HG02623 (cell line): ENCODE results near the gene ZMYM1.
"Not testable (repeated sequence)": the region's sequence is repeated elsewhere in the genome, so short reads cannot be mapped to it uniquely, and the experiment has no call there.

Source experiments
- ATAC-seq: cut with Tn5 transposase; IDR thresholded peaks from one replicate; pipeline ENCODE4 v1.9.1; 2021; ENCODE audit warnings: moderate library complexity; ENCODE audit not compliant: unreplicated experiment

Gene ZMYM1

DNA sequence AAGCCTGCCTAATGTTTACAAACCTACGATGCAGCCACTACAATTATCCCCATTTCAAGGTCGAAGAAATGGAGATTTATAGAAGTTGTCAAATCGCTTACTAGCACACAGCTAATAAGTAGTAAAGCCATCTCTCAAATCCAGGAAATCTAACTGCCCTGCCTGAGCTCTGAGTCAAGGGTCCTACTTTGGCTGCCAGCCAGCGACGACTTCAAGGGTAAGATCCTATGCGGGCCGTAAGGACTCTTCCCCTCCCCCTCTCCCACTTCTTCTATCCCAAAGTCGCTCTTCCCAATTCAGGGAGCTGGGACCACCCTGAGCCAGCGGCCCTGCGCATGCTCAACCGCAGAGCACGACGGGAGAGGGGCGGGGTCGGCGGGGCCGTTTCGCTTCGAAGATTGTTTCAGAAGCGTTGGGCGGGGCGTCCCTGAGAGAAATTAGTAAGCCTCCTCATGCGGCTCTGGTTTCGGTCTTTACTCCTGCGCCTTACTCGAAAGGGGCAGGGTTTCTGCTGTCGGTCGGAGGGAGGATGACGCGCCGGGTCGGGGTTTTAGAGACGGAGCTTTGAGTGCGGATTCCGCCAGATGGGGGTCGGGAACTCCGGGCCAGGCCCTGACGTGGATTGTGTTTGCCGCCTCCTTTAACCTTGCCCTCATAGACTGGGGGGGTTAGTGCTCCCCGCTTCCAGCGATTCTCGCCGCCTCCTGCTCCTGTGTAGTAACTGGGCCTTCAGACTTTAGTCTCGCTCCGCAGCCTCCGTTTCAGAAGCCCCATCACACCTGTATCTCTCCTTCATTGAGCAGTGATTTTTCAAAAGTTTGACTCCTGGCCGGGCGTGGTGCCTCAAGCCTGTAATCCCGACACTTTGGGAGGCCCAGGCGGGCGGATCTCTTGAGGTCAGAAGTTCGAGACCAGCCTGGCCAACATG, at the start of gene ZMYM1:
TSS of gene ZMYM1 (plus strand) at position 383 of the 928 bp plus-strand sequence. CDS start 14,603 bp downstream, outside the sequence.
- peak; percentile 76 for ATAC-seq

DNA sequence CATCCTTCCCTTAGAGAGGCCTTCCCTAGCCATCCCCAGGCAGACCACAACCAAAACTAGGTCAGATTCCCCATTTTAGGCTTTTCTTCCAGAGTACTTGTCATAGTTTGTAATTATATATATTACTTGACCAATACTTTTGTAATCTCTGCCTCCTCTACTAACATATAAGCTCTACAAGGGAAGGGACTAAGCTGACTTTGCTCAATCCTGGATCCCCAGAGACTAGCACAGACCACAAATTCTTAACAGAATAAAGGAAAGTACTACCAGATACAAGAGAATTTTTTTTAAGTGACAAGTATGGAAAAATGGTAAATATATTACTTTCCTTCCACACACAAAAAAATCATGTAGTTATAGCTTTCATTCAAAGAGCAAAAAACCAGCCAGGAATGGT, 49.4 kb upstream of the ZMYM1 start:
- no peak for ATAC-seq

DNA sequence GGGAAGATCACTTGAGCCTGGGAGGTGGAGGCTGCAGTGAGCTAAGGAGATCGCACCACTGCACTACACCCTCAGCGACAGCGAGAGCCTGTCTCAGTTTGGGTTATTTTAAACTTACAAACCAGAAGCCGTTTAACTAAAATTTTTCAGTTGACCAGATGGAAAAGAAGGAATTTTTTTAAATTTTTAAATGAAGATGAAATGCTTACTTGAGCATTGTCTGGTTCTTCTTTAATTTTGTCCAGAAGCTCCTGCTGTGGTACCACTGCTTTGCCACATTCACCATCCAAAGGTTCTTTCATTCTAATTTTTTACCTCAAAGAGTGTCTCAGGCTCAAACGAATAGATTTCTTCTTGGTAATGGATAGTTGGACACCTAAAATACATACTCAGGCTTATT, 48.8 kb upstream of the ZMYM1 start:
- no peak for ATAC-seq

DNA sequence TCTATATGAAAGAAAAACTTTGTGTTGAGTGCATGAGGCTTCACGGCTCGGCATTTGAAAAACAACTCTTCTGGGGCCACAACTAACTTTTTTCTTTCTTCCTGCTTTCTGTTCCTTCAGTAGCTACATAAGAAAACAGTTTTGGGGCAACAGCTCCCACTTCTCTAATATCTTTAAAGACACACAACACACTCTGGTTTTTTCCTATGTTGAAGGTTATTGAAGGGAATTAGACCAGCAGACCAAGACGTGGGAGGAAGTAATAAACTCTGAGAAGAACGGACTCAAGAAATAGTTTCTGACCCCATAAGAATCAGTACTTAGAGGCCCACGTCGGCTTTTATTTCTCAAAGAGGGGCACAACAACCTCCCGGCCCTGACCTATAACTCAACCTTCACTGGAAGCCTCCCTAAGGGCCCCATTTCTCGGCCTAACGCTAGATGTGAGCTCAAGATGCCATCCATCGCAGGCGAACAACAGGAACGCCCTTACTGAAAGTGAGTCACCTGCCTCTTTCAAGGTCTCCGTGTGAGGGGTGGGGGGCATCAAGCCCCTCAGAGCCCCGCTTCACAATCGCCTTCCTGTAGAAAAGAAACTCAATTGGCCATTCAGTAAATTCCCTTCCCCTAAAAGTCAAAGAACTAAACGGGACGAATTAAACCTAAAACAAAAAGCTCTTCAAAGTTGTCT, 48.3 kb upstream of the ZMYM1 start:
- no peak for ATAC-seq

DNA sequence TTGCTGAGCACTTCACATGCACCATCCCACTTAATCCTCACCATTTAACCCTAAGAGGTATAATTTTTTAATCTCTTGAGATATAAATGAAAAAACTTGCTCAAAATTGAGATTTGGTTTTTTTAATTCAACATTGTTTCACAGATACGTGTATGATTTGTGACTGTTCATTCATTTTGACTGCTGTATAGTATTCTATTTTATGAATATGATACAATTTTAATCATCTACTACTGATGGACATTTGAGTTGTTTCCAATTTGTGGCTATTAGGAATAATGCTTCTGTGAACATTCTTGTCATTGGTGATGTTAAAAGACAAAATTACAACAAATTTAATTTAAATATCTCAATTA, 46.8 kb upstream of the ZMYM1 start:
- ATAC-seq: no peak

DNA sequence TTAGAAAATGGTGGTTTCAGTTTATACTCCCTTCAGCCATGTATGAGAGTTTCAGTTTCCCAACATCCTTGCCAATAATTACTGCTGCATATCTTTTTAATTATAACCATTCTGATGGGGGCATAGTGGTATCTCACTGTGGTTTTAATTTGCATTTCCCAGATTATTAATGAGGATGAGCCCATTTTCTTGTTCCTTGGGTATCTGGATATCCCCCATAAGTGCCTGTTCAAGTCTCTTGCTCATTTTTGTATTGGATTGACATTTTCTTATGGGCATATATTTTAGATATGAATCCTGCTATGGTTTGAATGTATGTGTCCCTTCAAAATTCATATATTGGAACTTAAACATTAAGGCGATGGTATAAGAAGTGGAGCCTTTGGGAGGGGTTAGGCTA, 45.8 kb upstream of the ZMYM1 start:
- ATAC-seq: no peak

DNA sequence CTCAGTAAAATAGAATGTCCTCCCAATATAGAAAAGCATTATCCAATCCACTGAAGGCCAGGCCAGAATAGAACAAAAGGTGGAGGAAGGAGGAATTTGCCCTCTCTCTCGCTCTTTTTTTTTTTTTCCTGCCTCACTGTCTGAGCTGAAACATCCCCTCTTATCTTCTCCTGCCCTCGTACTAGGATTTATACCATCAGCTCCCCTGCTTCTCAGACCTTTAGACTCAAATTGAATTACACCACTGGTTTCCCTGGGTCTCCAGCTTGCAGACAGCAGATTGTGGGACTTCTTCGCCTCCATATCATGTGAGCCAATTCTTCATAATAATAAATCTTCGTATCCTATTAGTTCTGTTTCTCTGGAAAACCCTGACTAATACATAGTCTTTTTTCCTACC, 42.6 kb upstream of the ZMYM1 start:
- no peak for ATAC-seq

DNA sequence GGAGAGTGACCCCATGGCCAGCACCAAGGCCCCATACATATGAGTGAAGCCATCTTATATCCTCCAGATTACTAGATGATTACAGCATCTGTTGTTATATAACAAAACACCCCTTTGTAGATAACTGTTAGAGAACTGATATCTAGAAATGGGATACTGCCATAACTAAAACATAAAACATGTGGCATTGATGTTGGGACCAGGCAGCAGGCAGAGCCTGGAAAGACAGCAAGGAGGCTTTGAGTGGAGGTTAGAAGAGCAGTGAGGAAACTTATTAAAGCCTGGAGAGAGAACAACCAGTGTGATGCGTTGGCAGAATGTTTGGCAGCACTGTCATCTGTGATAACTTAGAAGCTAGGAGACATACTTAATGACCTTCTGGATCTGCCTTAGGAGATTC, 42.0 kb upstream of the ZMYM1 start:
- ATAC-seq: no peak

DNA sequence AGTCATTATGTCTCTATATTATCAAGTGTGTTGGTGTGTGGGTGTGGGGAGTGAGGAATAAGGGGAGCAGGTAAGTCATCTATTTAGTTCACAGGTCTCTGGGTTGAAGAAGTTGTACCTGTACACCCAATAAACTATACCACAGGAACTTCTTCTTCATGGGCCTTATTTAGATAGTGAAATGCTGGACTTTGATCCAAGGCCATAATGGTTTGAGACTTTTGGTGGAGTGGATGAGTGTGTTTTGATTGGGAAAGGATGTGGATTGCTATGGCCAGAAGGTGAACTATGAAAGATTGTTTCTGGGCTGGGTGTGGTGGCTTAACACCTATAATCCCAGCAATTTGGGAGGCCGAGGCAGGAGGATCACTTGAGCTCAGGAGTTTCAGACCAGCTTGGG, 40.5 kb upstream of the ZMYM1 start:
- no peak for ATAC-seq

DNA sequence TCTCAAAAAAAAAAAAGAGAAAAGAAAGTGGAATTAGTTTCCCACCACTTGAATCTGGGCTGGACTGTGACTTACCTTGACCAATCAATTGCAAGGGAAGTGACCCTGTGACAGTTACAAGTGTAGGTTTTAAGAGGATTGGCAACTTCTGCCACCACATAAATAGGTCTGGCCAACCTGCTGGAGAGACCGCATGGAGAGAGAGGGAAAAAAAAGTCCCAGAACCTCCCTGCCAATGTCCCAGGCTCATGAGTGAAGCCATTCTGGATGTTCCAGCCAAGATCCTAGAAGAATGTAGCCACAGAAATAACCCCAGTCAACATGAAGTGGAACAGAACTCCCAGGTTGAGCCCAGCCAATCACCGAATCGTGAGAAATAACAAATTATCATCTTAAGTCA, 35.7 kb upstream of the ZMYM1 start:
- no peak for ATAC-seq

DNA sequence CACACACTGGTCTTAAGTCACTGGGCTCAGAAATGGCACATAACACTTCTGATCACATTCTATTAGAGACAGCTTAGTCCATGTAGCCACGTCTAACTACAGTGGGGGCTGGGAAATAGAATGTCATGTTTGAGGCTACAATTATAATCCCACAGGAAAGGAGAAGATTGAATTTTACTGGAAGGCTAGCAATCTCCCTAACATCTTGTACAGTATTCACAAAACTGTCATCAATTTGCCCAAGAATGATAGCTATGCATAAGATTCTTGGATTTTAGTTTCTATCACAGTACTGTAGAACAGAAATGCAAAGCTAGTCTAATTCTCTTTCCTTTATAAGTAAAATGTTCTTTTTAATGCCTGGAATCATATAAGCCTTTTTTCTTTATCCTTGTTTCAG, 34.8 kb upstream of the ZMYM1 start:
- ATAC-seq: no peak

DNA sequence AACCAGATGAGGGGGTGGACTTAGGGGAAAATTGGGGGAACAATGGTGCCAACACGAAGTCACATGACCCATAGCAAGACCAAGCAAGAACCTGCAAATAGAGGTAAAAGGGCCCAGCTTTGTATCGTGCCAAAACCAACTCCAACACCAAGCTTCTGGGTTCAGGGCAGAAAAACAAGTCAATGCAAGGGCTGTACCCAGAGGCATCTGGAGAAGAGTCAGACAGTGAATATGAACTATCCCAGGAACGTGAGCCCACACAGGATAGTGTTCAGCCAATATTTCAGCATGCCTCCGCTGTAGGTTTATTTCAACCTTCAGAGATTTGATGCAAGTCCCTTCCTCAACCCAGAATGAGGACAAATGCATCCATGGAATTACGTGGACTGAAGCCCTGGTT, 32.5 kb upstream of the ZMYM1 start:
- no peak for ATAC-seq

DNA sequence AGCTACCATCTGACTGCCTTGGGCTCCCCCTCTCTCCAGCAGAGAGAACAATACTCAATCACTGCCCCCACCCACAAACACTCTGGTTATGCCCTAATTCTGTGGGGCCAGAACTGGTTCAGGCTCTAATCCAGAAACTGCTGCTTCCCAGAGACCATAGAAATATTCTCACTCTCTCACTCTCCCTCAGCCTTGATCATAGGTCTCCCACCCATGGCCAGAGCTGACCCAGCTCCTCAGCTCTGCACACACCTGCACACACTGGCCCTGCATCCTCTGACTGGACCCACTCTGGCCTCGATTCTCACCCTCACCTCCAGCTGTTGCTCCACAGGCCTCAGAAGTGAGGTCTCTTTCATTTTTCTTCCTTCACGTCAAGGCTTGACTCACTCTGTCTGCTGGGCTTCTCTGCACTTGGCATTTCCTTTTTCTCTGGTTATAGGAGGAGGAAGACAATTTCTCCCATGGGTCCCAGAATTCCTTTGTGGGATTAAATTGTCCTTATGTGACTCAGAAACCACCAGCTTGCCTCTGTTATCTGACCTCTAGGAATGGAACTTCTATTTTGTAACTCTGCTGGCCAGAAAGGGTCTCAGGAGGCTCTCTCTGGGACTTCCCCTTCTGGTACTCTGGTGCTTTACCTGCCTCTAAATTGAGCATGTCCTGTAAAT, 31.9 kb upstream of the ZMYM1 start:
- ATAC-seq: no peak

DNA sequence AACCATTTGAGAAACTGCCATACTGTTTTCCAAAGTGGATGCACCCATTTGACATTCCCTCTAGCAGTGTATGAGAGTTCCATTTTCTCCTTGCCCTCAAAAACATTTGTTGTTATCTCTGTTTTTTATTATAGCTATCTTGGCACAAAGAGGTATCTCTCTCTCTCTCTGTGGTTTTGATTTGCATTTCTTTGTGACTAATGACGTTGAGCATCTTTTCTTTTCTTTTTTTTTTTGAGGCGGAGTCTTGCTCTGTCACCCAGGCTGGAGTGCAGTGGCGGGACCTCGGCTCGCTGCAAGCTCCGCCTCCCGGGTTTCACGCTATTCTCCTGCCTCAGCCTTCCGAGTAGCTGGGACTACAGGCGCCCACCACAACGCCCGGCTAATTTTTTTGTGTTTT, 30.1 kb upstream of the ZMYM1 start:
- ATAC-seq: no peak

DNA sequence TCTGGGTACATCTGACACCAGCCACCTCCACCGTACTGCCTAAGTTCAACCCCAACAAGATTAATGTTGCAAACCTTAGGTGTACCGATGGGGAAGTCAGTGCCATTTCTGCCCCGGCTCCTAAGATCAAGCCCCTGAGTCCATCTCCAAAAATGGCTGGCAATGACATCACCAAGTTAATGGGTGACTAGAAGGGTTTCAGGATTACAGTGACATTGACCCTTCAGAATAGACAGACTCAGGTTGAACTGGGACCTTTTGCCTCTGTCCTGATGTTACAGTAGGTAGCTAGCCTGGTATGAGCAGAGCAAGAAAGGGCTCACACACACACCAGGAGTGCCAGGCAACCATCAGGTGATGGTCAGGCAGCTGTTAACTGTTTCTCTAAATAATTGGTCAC, 25.8 kb upstream of the ZMYM1 start:
- ATAC-seq: no peak

DNA sequence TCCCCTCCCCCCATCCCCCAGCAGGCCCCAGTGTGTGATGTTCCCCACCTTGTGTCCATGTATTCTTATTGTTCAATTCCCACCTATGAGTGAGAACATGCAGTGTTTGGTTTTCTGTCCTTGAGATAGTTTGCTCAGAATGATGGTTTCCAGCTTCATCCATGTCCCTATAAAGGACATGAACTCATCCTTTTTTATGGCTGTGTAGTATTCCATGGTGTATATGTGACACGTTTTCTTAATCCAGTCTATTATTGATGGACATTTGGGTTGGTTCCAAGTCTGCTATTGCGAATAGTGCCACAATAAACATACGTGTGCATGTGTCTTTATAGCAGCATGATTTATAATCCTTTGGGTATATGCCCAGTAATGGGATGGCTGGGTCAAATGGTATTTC, 24.9 kb upstream of the ZMYM1 start:
- not testable (repeated sequence) for ATAC-seq

DNA sequence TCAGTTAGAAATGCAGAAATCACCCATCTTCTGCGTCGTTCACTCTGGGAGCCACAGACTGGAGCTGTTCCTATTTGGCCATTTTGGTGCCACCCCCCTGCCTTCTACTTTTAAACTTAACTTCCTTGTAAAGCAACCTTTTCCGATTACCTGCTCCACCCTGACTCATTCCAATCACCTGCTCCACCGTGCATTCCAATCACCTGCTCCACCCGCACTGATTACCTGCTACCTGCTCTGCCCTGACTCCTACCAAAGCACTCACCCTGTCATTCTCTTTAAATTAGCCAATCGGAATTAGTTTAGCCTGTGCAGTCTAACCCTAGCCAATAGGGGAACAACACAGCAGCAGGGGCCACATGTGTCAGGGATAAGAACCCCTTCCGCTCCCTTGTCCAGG, 20.9 kb upstream of the ZMYM1 start:
- ATAC-seq: not testable (repeated sequence)

DNA sequence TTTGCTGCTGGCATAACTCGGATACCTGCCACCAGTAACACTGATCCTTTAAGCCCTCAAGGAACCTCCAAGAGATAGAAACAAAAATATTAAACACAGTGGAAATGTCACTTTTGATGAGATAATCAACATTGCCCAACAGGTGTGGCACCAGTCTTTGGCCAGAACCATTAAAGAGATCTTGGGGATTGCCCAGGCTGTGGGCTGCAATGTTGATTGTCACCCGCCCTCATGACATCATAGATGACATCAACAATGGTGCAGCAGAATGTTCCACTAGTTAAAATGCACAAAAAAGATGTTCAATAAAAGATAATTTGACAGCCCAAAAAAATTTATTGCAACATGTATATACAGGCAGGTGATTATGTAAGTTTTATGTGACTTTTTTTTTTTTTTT, 20.2 kb upstream of the ZMYM1 start:
- ATAC-seq: no peak

DNA sequence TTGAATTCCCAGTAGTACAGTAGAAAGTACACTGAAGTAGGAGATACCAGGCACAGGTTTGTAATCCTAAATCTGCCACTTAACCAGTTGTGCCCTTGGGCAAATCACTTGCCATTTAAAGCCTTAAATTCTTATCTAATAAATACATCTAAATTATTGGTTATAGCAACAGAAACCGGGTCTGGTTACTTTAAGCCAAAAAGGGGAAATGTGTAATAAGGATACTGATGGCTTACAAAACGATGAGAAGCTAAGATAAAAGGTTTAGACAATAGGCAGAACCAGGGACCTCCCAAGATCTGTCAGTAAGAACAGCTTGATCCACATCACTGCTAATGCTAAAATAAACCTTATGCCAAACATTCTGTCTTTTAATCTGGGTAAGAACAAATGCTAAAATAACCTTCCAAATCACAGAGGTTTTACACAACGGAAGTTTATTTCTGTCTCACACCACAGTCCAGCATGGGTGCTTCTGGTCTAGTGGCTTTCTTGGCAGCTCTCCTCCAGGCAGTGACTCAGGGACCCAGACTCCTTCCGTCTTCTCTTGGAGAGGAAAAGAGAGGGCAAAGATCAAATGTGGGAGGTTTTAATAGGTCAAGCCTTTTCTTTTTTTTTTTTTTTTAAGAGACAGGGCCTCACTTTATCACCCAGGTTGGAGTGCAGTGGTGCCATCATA, 16.5 kb upstream of the ZMYM1 start:
- no peak for ATAC-seq

DNA sequence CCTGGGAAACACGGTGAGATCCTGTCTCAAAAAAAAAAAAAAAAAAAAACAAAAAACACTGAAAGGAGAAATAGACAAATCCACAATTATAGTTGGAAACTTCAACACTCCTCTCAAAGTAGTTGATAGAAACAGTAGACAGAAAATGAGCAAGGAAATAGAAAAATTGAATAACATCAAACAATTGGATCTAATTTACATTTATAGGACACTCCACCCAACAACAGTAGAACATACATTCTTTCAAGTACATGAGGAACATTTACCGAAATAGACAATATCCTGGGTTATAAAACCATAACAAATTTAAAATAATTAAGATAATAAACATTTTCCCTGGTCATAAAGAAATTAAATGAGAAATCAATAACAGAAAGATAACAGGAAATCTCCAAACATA, 14.9 kb upstream of the ZMYM1 start:
- no peak for ATAC-seq

DNA sequence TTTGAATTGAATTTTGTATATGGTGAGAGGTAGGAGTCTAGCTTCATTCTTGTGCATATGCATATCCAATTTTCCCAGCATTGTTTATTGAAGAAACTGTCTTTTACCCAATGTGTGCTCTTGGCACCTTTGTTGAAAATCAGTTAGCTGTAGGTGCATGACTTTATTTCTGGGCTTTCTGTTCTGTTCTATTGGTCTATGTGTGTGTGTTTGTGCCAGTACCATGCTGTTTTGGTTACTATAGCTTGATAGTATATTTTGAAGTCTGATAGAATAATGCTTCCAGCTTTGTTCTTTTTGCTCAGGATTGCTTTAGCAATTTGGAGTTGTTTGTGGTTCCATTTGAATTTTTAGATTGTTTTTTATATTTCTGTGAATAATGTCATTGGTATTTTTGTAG, 9.4 kb upstream of the ZMYM1 start:
- ATAC-seq: no peak
